IMR-90 (cell line): ENCODE measurements around the gene TIGD3. TPM values are rescaled to one million over a fixed set of nuclear protein-coding genes. Genes with fewer than 3 reads are reported as not detected.

Source experiments
- ATAC-seq: fragments of 200-7000 bp; cut with Tn5 transposase; 2 replicates; pipeline ENCODE4 v1.9.1; 2020; ENCODE audit warnings: low read depth, mild to moderate bottlenecking, moderate library complexity
- BruUV-seq: library from RNA; stranded (reverse); fragments of 400-500 nt; replicated peaks from 2 replicates; lab custom pipeline; 2021; lab: Mats Ljungman, UMichigan
- CTCF ChIA-PET: fragments of 300-600 bp; formaldehyde crosslinking; extraction: SDS; loops from one replicate; lab custom pipeline; 2021; ENCODE audit warnings: antibody characterized with exemption; lab: Yijun Ruan, JAX
- POLR2A ChIA-PET: fragments of 300-600 bp; sonication (Branson Sonifier 250); formaldehyde crosslinking; loops from one replicate; lab custom pipeline; 2022; ENCODE audit warnings: antibody characterized with exemption; ENCODE audit not compliant: unreplicated experiment; lab: Charles Lee
- DNase-seq: peaks from one replicate; pipeline ENCODE4 v3.0.0; 2013
- H2AFZ ChIP-seq: replicated peaks from 2 replicates; pipeline ENCODE3; 2013; ENCODE audit warnings: low read length, mild to moderate bottlenecking; ENCODE audit not compliant: poor library complexity
- H2AK5ac ChIP-seq: 2 replicates; pipeline ENCODE4 v1.6.1; 2013; ENCODE audit warnings: low read depth, low read length, inconsistent platforms
- H2AK9ac ChIP-seq: replicated peaks from 2 replicates; pipeline ENCODE3; 2013; ENCODE audit warnings: mild to moderate bottlenecking, low read depth, low read length, moderate library complexity; ENCODE audit not compliant: poor library complexity
- H2BK120ac ChIP-seq: 2 replicates; pipeline ENCODE4 v1.6.1; 2013; ENCODE audit warnings: low read depth, low read length, inconsistent platforms
- H2BK15ac ChIP-seq: 3 replicates; pipeline ENCODE4 v1.6.1; 2013; ENCODE audit warnings: low read depth, low read length, inconsistent platforms
- H2BK20ac ChIP-seq: 2 replicates; pipeline ENCODE4 v1.6.1; 2013; ENCODE audit warnings: low read depth, mild to moderate bottlenecking, inconsistent platforms, low read length, moderate library complexity
- H2BK5ac ChIP-seq: 2 replicates; pipeline ENCODE4 v1.6.1; 2013; ENCODE audit warnings: mild to moderate bottlenecking, low read depth, low read length, inconsistent platforms; ENCODE audit not compliant: poor library complexity, severe bottlenecking
- H3K14ac ChIP-seq: replicated peaks from 2 replicates; pipeline ENCODE4 v1.6.1; 2013; ENCODE audit warnings: low read depth, low read length, inconsistent platforms
- H3K18ac ChIP-seq: 2 replicates; pipeline ENCODE4 v1.6.1; 2013; ENCODE audit warnings: low read depth, low read length, control low read depth
- H3K23ac ChIP-seq: 2 replicates; pipeline ENCODE4 v1.6.1; 2013; ENCODE audit warnings: low read depth, low read length, inconsistent platforms
- H3K27ac ChIP-seq: 2 replicates; pipeline ENCODE4 v1.5.1; 2013; ENCODE audit warnings: mild to moderate bottlenecking, control low read depth, low read length; ENCODE audit not compliant: insufficient read depth
- H3K27me3 ChIP-seq: 2 replicates; pipeline ENCODE4 v1.6.1; 2013; ENCODE audit warnings: low read length; ENCODE audit not compliant: control insufficient read depth, insufficient read depth
- H3K36me3 ChIP-seq: 2 replicates; pipeline ENCODE4 v1.6.1; 2013; ENCODE audit warnings: low read length, mixed read lengths; ENCODE audit not compliant: control insufficient read depth, insufficient read depth
- H3K4ac ChIP-seq: 2 replicates; pipeline ENCODE4 v1.6.1; 2013; ENCODE audit warnings: low read depth, low read length, inconsistent platforms
- H3K4me1 ChIP-seq: 2 replicates; pipeline ENCODE4 v1.6.1; 2013; ENCODE audit warnings: low read length, mixed read lengths; ENCODE audit not compliant: control insufficient read depth, insufficient read depth
- H3K4me2 ChIP-seq: 2 replicates; pipeline ENCODE4 v1.6.1; 2013; ENCODE audit warnings: low read depth, mild to moderate bottlenecking, control low read depth, low read length, moderate library complexity
- H3K4me3 ChIP-seq: 2 replicates; pipeline ENCODE4 v1.5.1; 2013; ENCODE audit warnings: low read depth, mild to moderate bottlenecking, control low read depth, low read length, moderate library complexity; ENCODE audit not compliant: insufficient read depth
- H3K56ac ChIP-seq: 2 replicates; pipeline ENCODE4 v1.6.1; 2013; ENCODE audit warnings: low read length, inconsistent platforms; ENCODE audit not compliant: insufficient read depth; ENCODE audit errors: extremely low read depth
- H3K79me1 ChIP-seq, 2 experiments: 2 replicates each; pipeline ENCODE4 v1.6.1; 2013; ENCODE audit warnings: low read length in 2 of 2, inconsistent platforms in 1 of 2, low read depth in 1 of 2
- H3K9ac ChIP-seq: 2 replicates; pipeline ENCODE4 v1.6.1; 2013; ENCODE audit warnings: low read depth, low read length, control low read depth
- H3K9me1 ChIP-seq: 2 replicates; pipeline ENCODE4 v1.6.1; 2013; ENCODE audit warnings: low read length, inconsistent platforms; ENCODE audit not compliant: insufficient read depth
- H3K9me3 ChIP-seq: 2 replicates; pipeline ENCODE4 v1.6.1; 2013; ENCODE audit warnings: low read length; ENCODE audit not compliant: control insufficient read depth, insufficient read depth
- H4K20me1 ChIP-seq: 2 replicates; pipeline ENCODE4 v1.6.1; 2013; ENCODE audit warnings: low read length, inconsistent platforms; ENCODE audit not compliant: insufficient read depth
- H4K5ac ChIP-seq: 2 replicates; pipeline ENCODE4 v1.6.1; 2013; ENCODE audit warnings: mild to moderate bottlenecking, low read depth, low read length, control low read depth
- H4K8ac ChIP-seq, 2 experiments: 2 replicates each; pipeline ENCODE4 v1.6.1; 2013; ENCODE audit warnings: low read depth in 2 of 2, low read length in 2 of 2, control low read depth in 1 of 2, inconsistent platforms in 1 of 2
- H4K91ac ChIP-seq: 2 replicates; pipeline ENCODE4 v1.6.1; 2013; ENCODE audit warnings: low read depth, low read length, inconsistent platforms; ENCODE audit not compliant: insufficient read depth
- CEBPB ChIP-seq: IDR thresholded peaks from 2 replicates; pipeline ENCODE4 v1.6.1; 2012; ENCODE audit warnings: low read depth, low read length, improper control_type of control experiment
- CHD1 ChIP-seq: IDR thresholded peaks from 2 replicates; pipeline ENCODE4 v1.6.1; 2012; ENCODE audit warnings: low read depth, low read length, improper control_type of control experiment
- ELK1 ChIP-seq: fragments of 150-350 bp; IDR thresholded peaks from 2 replicates; pipeline ENCODE4 v1.6.1; 2016; ENCODE audit warnings: low read depth, mild to moderate bottlenecking, low read length, moderate library complexity, borderline replicate concordance
- FOS ChIP-seq: fragments of 150-350 bp; IDR thresholded peaks from 2 replicates; pipeline ENCODE4 v1.6.1; 2016; ENCODE audit warnings: low read depth, low read length
- MAFK ChIP-seq: IDR thresholded peaks from 2 replicates; pipeline ENCODE4 v1.6.1; 2012; ENCODE audit warnings: low read depth, low read length, improper control_type of control experiment
- MAZ ChIP-seq: IDR thresholded peaks from 2 replicates; pipeline ENCODE4 v1.6.1; 2012; ENCODE audit warnings: low read depth, mild to moderate bottlenecking, low read length, improper control_type of control experiment, moderate library complexity, borderline replicate concordance
- MXI1 ChIP-seq: IDR thresholded peaks from 2 replicates; pipeline ENCODE4 v1.6.1; 2012; ENCODE audit warnings: low read depth, mild to moderate bottlenecking, low read length, moderate library complexity, borderline replicate concordance
- NFE2L2 ChIP-seq: fragments of 150-350 bp; IDR thresholded peaks from 2 replicates; pipeline ENCODE4 v1.6.1; 2016; ENCODE audit warnings: low read depth, mild to moderate bottlenecking, low read length
- POLR2A ChIP-seq: IDR thresholded peaks from 2 replicates; pipeline ENCODE4 v1.6.1; 2012; ENCODE audit warnings: mild to moderate bottlenecking, low read depth, low read length
- RAD21 ChIP-seq: IDR thresholded peaks from 2 replicates; pipeline ENCODE4 v1.6.1; 2012; ENCODE audit warnings: low read length, improper control_type of control experiment
- RCOR1 ChIP-seq: IDR thresholded peaks from 2 replicates; pipeline ENCODE4 v1.6.1; 2012; ENCODE audit warnings: mild to moderate bottlenecking, low read length, improper control_type of control experiment; ENCODE audit not compliant: insufficient replicate concordance
- RFX5 ChIP-seq: IDR thresholded peaks from 2 replicates; pipeline ENCODE4 v1.8.0; 2012; ENCODE audit warnings: low read depth, mild to moderate bottlenecking, low read length, moderate library complexity
- SMC3 ChIP-seq: fragments of 150-350 bp; IDR thresholded peaks from 2 replicates; pipeline ENCODE4 v1.6.1; 2016; ENCODE audit warnings: low read depth, mild to moderate bottlenecking, antibody characterized with exemption, low read length, moderate library complexity
- USF2 ChIP-seq: fragments of 150-350 bp; IDR thresholded peaks from 2 replicates; pipeline ENCODE4 v1.6.1; 2017; ENCODE audit warnings: mild to moderate bottlenecking, antibody characterized with exemption, low read length, low read depth
- WGBS, 2 experiments: methylation state at CpG; one replicate each; pipeline versions ENCODE4 v1.1.5 to v1.1.7; 2013; ENCODE audit warnings: missing lambda C conversion rate in 2 of 2; ENCODE audit not compliant: insufficient read length in 1 of 2; ENCODE audit errors: extremely low coverage in 2 of 2; 5-methylcytosine and 5-hydroxymethylcytosine counted together
- dilution Hi-C: fragments of 300-500 bp; cut with HindIII; formaldehyde crosslinking; loops from one replicate; pipeline ENCODE4 v1.14.3; 2018; ENCODE audit warnings: low sequenced_read_pairs; ENCODE audit not compliant: unreplicated experiment
- in situ Hi-C: fragments of 300-500 bp; cut with MboI; formaldehyde crosslinking; loops from 3 replicates; pipeline ENCODE4 v1.14.3; 2019; ENCODE audit warnings: low sequenced_read_pairs, inconsistent platforms, mixed read lengths
- intact Hi-C: fragments of 100-400 bp; cut with micrococcal nuclease; formaldehyde crosslinking; loops from 2 replicates; pipeline ENCODE4 v1.10.0; 2022
- polyA plus RNA-seq, 3 experiments: library from polyadenylated mRNA; depleted of rRNA; stranded (reverse); fragments of >200 nt; gene quantifications; 2 replicates each; pipeline ENCODE4 v1.2.3, GENCODE V29; 2012; ENCODE audit warnings: low replicate concordance in 1 of 3
- total RNA-seq: library from RNA; depleted of rRNA; stranded (reverse); fragments of >200 nt; gene quantifications from 2 replicates; pipeline ENCODE4 v1.2.3, GENCODE V29; 2012
- TF ChIP-seq, protein P1 (sequence below): conservative IDR thresholded peaks from 2 replicates; pipeline ENCODE4 v1.5.1; 2012; ENCODE audit warnings: mild to moderate bottlenecking, low read depth, low read length, improper control_type of control experiment

The TIGD3 gene
- total and polyA plus RNA-seq, 2 of the 4 experiments (the other 2 are of a cell fraction): 0.12 TPM; not detected in 1

DNA sequence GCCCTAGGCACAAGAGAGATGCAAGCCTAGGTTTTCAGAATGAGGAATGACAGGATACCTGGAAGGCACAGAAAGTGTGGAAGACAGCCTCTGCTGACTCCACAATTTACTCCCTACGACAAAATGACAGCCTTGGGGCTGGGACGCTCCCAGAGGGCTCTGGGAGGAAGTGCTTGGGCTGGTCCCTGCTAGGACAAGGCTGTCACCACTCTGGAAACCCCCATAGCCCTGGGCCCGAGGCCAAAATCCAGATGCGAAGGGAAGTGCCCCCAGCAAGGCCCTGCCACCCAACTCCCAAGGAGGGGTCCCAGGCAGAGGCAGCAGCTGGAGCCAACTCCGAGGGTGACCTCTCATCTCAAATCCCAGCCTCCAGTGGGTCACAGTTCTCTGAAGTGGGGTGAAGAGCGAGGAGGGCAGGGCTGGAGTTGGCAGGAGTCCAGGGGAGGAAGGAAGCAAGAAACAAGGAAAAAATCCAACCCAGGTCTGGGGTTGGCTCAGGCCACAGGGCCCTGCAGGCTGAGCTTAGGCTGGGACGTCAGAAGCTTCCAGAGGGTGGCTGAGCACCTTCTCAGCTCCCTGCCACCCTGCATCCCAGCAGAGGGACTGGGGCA lies 46.2 kb upstream of the TIGD3 start:
- Histone ChIP-seq H2BK20ac (no peak overlapping the region), H4K20me1 (peaks cover 9% of the 10 kb centered on the region), H3K9ac (no peak overlapping the region), H3K18ac (no peak overlapping the region), H3K9me3 (no peaks in the 10 kb centered on the region), H3K4me3 (no peak overlapping the region), H3K4ac (peak overlapping the region; percentile 33; the same call in 1 of the 2 replicates), H3K79me1 (peaks cover 1 to 48% of the 10 kb centered on the region in 2 experiments; a peak in 2 of 4 replicates), H2AK9ac (peak overlapping the region; percentile 70), H3K14ac (peak overlapping the region; percentile 54; the same call in 1 of the 2 replicates), H3K27ac (no peak overlapping the region), H4K5ac (no peak overlapping the region), H3K23ac (no peak overlapping the region), H3K27me3 (no peaks in the 10 kb centered on the region), H4K91ac (0 out of 2 replicates have a peak overlapping the region, but pooled peaks have one; percentile 3), H3K56ac (no peak overlapping the region), H4K8ac (peak overlapping the region in 1 of 2 experiments; percentile 37; a peak in 1 of 4 replicates), H2AFZ (peak overlapping the region; percentile 49), H3K4me2 (no peak overlapping the region), H3K36me3 (no peaks in the 10 kb centered on the region), H2BK5ac (no peak overlapping the region), H3K4me1 (peaks cover 43% of the 10 kb centered on the region), H2BK15ac (0 out of 3 replicates have a peak overlapping the region, but pooled peaks have one; percentile 28), H2AK5ac (peak overlapping the region; percentile 70), H2BK120ac (peak overlapping the region; percentile 19; the same call in 1 of the 2 replicates), H3K9me1 (peaks cover 41% of the 10 kb centered on the region)
- dilution Hi-C loops (no loop called here), intact Hi-C loops (no loop called here), in situ Hi-C loops (no loop called here)
- ATAC-seq (no peak), DNase-seq (no peak)
- CTCF ChIA-PET: no interaction called here
- BruUV-seq: no TSS peak
- 86% methylated on average over 1 of the region's 7 CpGs; no CpG with 5 or more reads in 1 of the 2 experiments for WGBS, 2 experiments
- POLR2A ChIA-PET: no interaction called here
- TF ChIP-seq MXI1 (no peak), USF2 (no peak), MAFK (no peak), ELK1 (no peak), NFE2L2 (no peak), CEBPB (no peak), POLR2A (no peak), SMC3 (no peak), RFX5 (no peak), FOS (no peak), CHD1 (no peak), RAD21 (no peak), RCOR1 (no peak), MAZ (no peak)
- TF ChIP-seq, protein P1, sequence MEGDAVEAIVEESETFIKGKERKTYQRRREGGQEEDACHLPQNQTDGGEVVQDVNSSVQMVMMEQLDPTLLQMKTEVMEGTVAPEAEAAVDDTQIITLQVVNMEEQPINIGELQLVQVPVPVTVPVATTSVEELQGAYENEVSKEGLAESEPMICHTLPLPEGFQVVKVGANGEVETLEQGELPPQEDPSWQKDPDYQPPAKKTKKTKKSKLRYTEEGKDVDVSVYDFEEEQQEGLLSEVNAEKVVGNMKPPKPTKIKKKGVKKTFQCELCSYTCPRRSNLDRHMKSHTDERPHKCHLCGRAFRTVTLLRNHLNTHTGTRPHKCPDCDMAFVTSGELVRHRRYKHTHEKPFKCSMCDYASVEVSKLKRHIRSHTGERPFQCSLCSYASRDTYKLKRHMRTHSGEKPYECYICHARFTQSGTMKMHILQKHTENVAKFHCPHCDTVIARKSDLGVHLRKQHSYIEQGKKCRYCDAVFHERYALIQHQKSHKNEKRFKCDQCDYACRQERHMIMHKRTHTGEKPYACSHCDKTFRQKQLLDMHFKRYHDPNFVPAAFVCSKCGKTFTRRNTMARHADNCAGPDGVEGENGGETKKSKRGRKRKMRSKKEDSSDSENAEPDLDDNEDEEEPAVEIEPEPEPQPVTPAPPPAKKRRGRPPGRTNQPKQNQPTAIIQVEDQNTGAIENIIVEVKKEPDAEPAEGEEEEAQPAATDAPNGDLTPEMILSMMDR: no peak
